K562 (cell line): ENCODE data around the gene NRCAM. TPM values are rescaled to one million over a fixed set of nuclear protein-coding genes. Genes with fewer than 3 reads are reported as not detected.
A peak's percentile ranks its signal among the peaks of the same experiment; 100 is the strongest.

Experiments
- ATAC-seq: fragments of 200-7000 bp; cut with Tn5 transposase; 3 replicates; pipeline ENCODE4 v1.9.1; 2020; ENCODE audit warnings: moderate library complexity
- BruUV-seq: library from RNA; stranded (reverse); fragments of 400-500 nt; replicated peaks from 2 replicates; lab custom pipeline; 2021; lab: Mats Ljungman, UMichigan
- CTCF ChIA-PET: fragments of 300-600 bp; formaldehyde crosslinking; extraction: SDS; loops from one replicate; lab custom pipeline; 2021; ENCODE audit warnings: low intra/inter-chr PET ratio; lab: Yijun Ruan, JAX
- POLR2A ChIA-PET: fragments of 300-600, 350-650 bp; sonication (Branson Sonifier 250); formaldehyde crosslinking; extraction: SDS; loops from one replicate; lab custom pipeline; 2021; ENCODE audit warnings: antibody characterized with exemption, inconsistent platforms; lab: Yijun Ruan, JAX
- DNase-seq, 4 experiments: peaks; one replicate each; pipeline versions ENCODE4 v3.0.0 to v3.0.0-alpha.2; 2011 to 2018; ENCODE audit warnings: low spot score in 3 of 4, mixed read lengths in 3 of 4; ENCODE audit errors: extremely low read depth in 1 of 4
- FAIRE-seq: peaks from 2 replicates; lab custom pipeline; 2011; peaks lifted over from hg19 to GRCh38; lab: Jason Lieb, UNC
- H2AFZ ChIP-seq: 2 replicates; pipeline ENCODE4 v1.6.0; 2011; ENCODE audit warnings: low read depth, low read length, control low read depth, inconsistent platforms
- H3K27ac ChIP-seq: fragments of 200-600 bp; 3 replicates; pipeline ENCODE4 v1.8.0; 2011; ENCODE audit warnings: low read depth, mild to moderate bottlenecking, control low read depth, inconsistent platforms, low read length, moderate library complexity, mixed read lengths; ENCODE audit errors: extremely low read depth
- H3K27me3 ChIP-seq, 2 experiments: fragments of 300-600 bp in 1 of 2; 2 replicates in 1 of 2; 3 replicates in 1 of 2; pipeline versions ENCODE4 v1.6.0 to v1.8.0; 2011; ENCODE audit warnings: inconsistent platforms in 2 of 2, low read length in 2 of 2, mild to moderate bottlenecking in 1 of 2, mixed read lengths in 1 of 2, moderate library complexity in 1 of 2; ENCODE audit not compliant: control insufficient read depth in 2 of 2, insufficient read depth in 2 of 2
- H3K36me3 ChIP-seq: fragments of 300-600 bp; 3 replicates; pipeline ENCODE4 v1.8.0; 2011; ENCODE audit warnings: mild to moderate bottlenecking, low read length, inconsistent platforms; ENCODE audit not compliant: control insufficient read depth, insufficient read depth
- H3K4me1 ChIP-seq, 2 experiments: fragments of 200-600 bp in 1 of 2; replicated peaks in 1 of 2; 2 replicates in 1 of 2; 3 replicates in 1 of 2; pipeline versions ENCODE4 v1.5.1 to v1.8.0; 2011; ENCODE audit warnings: inconsistent platforms in 2 of 2, low read length in 2 of 2, mild to moderate bottlenecking in 1 of 2, mixed read lengths in 1 of 2, moderate library complexity in 1 of 2; ENCODE audit not compliant: control insufficient read depth in 2 of 2, insufficient read depth in 2 of 2
- H3K4me2 ChIP-seq: 2 replicates; pipeline ENCODE4 v1.6.1; 2011; ENCODE audit warnings: low read length, control low read depth, inconsistent platforms, mixed read lengths; ENCODE audit not compliant: insufficient read depth
- H3K4me3 ChIP-seq: fragments of 200-600 bp; sonication (generic), shearing (Covaris generic); 2 replicates; pipeline ENCODE4 v1.5.1; 2016; ENCODE audit warnings: control low read depth, inconsistent platforms
- H3K79me2 ChIP-seq: fragments of 200-600 bp; 3 replicates; pipeline ENCODE4 v1.8.0; 2011; ENCODE audit warnings: low read length, inconsistent platforms; ENCODE audit not compliant: control insufficient read depth, insufficient read depth
- H3K9ac ChIP-seq, 2 experiments: 2 replicates each; pipeline versions ENCODE4 v1.6.0 to v1.6.1; 2011; ENCODE audit warnings: low read depth in 2 of 2, low read length in 2 of 2, control low read depth in 1 of 2, inconsistent platforms in 1 of 2, mild to moderate bottlenecking in 1 of 2, mixed read lengths in 1 of 2; ENCODE audit not compliant: insufficient read depth in 1 of 2
- H3K9me1 ChIP-seq: one replicate; pipeline ENCODE4 v1.6.0; 2011; ENCODE audit warnings: inconsistent platforms, mild to moderate bottlenecking, low read length, moderate library complexity; ENCODE audit not compliant: control insufficient read depth, insufficient read depth
- H3K9me3 ChIP-seq: replicated peaks from 2 replicates; pipeline ENCODE4 v1.5.1; 2011; ENCODE audit warnings: low read depth, low read length, inconsistent platforms; ENCODE audit not compliant: control insufficient read depth, insufficient read depth
- H4K20me1 ChIP-seq: replicated peaks from 2 replicates; pipeline ENCODE4 v1.6.1; 2011; ENCODE audit warnings: low read length, inconsistent platforms, mixed read lengths; ENCODE audit not compliant: control insufficient read depth, insufficient read depth
- CEBPB ChIP-seq: fragments of 450-650 bp; IDR thresholded peaks from 2 replicates; pipeline ENCODE4 v1.6.1; 2016; ENCODE audit warnings: missing genetic modification characterization, missing compliant biosample characterization
- MGA ChIP-seq: fragments of 450-650 bp; IDR thresholded peaks from 2 replicates; pipeline ENCODE4 v1.6.1; 2016; ENCODE audit warnings: mild to moderate bottlenecking, moderate library complexity
- RNF219 ChIP-seq: fragments of 250-450 bp; sonication (Bioruptor Pico); IDR thresholded peaks from 2 replicates; pipeline ENCODE4 v1.5.0; 2022; ENCODE audit warnings: mild to moderate bottlenecking
- ZBTB9 ChIP-seq: fragments of 450-650 bp; formaldehyde crosslinking; IDR thresholded peaks from 2 replicates; pipeline ENCODE4 v1.4.0; 2020; ENCODE audit warnings: mild to moderate bottlenecking, moderate library complexity
- ZC3H11A ChIP-seq: IDR thresholded peaks from 2 replicates; pipeline ENCODE4 v1.6.1; 2012; ENCODE audit warnings: low read depth, low read length, improper control_type of control experiment
- WGBS: fragments of 100-300 bp; shearing (Covaris generic); methylation state at CpG from one replicate; pipeline ENCODE4 v1.1.6; 2016; ENCODE audit warnings: low coverage, mixed read lengths; ENCODE audit not compliant: insufficient coverage; ENCODE audit errors: missing lambda C conversion rate; 5-methylcytosine and 5-hydroxymethylcytosine counted together
- in situ Hi-C: fragments of 300-500 bp; cut with MboI; formaldehyde crosslinking; loops from 4 replicates; pipeline ENCODE4 v1.15.0; 2018; ENCODE audit warnings: inconsistent platforms, mixed read lengths
- intact Hi-C: fragments of 100-400 bp; cut with micrococcal nuclease; formaldehyde crosslinking; loops from 2 replicates; pipeline ENCODE4 v1.14.2; 2022
- polyA plus RNA-seq, 8 experiments: library from polyadenylated mRNA; depleted of rRNA in 4 of 8; stranded (reverse) in 5 of 8; unstranded in 3 of 8; fragments of >200 nt; fragmentation: Nextera tagmentation in 2 of 8; fragmentation: Illumina TruSeq in 1 of 8; extraction: Ambion mirVana in 2 of 8; extraction: Trizol in 1 of 8; gene quantifications; 2 replicates each; pipeline versions ENCODE4 v1.2.1 to v1.2.3, GENCODE V29; 2011 to 2014; ENCODE audit warnings: inconsistent platforms in 1 of 8, missing spikeins in 1 of 8
- total RNA-seq, 7 experiments: library from RNA; depleted of rRNA in 6 of 7; stranded (reverse); fragments of >200 nt in 6 of 7; fragmentation: Illumina TruSeq in 2 of 7; extraction: Trizol in 2 of 7; gene quantifications; 2 replicates each; pipeline versions ENCODE4 v1.2.1 to v1.2.3, GENCODE V29; 2011 to 2021; ENCODE audit warnings: low replicate concordance in 1 of 7

The NRCAM gene
- total and polyA plus RNA-seq, 9 of the 15 experiments (the other 6 are each of a cell fraction or from before 2014, with no cell fraction given) = 0.03 to 0.54 (median 0.12) TPM; not detected in 1

- FAIRE-seq = no peak
- H3K9me3 ChIP-seq = no peaks in the 10 kb centered on the region
- no peaks in the 10 kb centered on the region for H3K9me1 ChIP-seq
- peaks cover 8 to 37% of the 10 kb centered on the region in 2 experiments; a peak in 4 of 5 replicates for H3K4me1 ChIP-seq
- WGBS = 51% methylated on average over 11 of the region's 11 CpGs
- no peaks in the 10 kb centered on the region for H3K27me3 ChIP-seq
- no peak overlapping the region for H3K27ac ChIP-seq
- in situ Hi-C loops = no loop called here
- H3K4me2 ChIP-seq = no peak overlapping the region
- BruUV-seq = no TSS peak
- ChIA-PET POLR2A (interaction anchor here (0.8 to 2.0 kb wide), 2 partner anchors 12 to 14 kb away, joined by 4 to 6 read pairs; no protein-coding TSS in a partner anchor), CTCF (no interaction called here)
- ATAC-seq = no peak
- no peaks in the 10 kb centered on the region for H4K20me1 ChIP-seq
- intact Hi-C loops = no loop called here
- H3K79me2 ChIP-seq = no peaks in the 10 kb centered on the region
- no peak overlapping the region; a peak in 1 of 4 replicates for H3K9ac ChIP-seq
- DNase-seq = no peak
- H2AFZ ChIP-seq = peak overlapping the region; percentile 59
- no peaks in the 10 kb centered on the region for H3K36me3 ChIP-seq
- H3K4me3 ChIP-seq = no peak overlapping the region
- TF ChIP-seq MGA (no peak), ZBTB9 (no peak), ZC3H11A (no peak), CEBPB (tag) (peak; percentile 14; the same call in 1 of the 2 replicates), RNF219 (CRISPR knock-in tag) (no peak)
Observed at GRCh38 chr7:108239501-108240225, 216.6 kb downstream of the NRCAM start.
